ENCODE data around the gene MYL4.

DNA sequence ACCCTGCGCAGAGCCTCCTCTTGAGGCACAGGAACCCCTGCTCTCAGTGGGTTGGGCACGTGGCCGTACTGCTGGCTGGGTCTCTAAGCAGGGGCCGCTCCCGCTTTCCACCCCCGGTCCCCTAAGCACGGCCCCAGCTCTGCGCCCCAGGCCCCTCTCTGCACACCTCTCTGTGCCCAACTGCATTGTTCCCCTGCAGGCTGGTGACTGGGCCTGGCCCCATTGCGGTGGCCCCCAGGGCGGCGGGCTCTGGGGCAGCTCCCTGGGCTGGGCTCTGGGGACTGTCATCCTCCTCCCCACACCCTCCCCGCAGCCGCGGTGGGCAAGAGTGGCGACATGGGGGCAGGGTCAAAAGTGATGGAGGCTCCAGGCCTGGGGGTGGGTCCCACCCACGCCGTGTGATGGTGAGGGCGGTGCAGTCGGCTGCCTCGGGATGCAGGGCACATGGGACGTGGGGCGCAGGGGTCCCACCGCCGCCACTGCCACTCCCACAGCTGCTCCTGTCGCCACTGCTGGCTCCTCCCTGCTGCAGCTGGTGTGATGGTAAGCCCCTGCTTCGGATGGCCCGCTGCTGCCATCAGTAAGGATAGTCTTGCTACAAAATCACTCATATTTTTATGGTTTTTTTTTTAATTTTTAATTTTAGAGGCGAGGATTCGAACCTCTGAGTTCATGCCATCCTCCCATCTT, 29.3 kb downstream of the MYL4 start:
- TF ChIP-seq, protein P1, sequence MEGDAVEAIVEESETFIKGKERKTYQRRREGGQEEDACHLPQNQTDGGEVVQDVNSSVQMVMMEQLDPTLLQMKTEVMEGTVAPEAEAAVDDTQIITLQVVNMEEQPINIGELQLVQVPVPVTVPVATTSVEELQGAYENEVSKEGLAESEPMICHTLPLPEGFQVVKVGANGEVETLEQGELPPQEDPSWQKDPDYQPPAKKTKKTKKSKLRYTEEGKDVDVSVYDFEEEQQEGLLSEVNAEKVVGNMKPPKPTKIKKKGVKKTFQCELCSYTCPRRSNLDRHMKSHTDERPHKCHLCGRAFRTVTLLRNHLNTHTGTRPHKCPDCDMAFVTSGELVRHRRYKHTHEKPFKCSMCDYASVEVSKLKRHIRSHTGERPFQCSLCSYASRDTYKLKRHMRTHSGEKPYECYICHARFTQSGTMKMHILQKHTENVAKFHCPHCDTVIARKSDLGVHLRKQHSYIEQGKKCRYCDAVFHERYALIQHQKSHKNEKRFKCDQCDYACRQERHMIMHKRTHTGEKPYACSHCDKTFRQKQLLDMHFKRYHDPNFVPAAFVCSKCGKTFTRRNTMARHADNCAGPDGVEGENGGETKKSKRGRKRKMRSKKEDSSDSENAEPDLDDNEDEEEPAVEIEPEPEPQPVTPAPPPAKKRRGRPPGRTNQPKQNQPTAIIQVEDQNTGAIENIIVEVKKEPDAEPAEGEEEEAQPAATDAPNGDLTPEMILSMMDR (IDR thresholded peaks at IDR 0.05), result no peak
- no peak for TF ChIP-seq EP300 (IDR thresholded peaks at IDR 0.05)
